ENCODE results near the gene PTPRD.

Gene PTPRD

GRCh38 chr9:10534850-10535249 is 78.0 kb downstream of the PTPRD start:
- no peak overlapping the region for H3K4me2 ChIP-seq (ENCODE audit: low read length)

GRCh38 chr9:10525972-10526371 is 86.8 kb downstream of the PTPRD start:
- Histone ChIP-seq H3K9me3 (ENCODE audit: control insufficient read depth, insufficient read depth, low read length) (no peaks in the 10 kb centered on the region), H3K79me2 (ENCODE audit: control insufficient read depth, low read length) (no peaks in the 10 kb centered on the region), H4K20me1 (ENCODE audit: control insufficient read depth, insufficient read depth, low read depth, low read length) (no peaks in the 10 kb centered on the region), H3K4me3 (ENCODE audit: low read length) (no peak overlapping the region), H3K27me3 (ENCODE audit: control insufficient read depth, low read length) (no peaks in the 10 kb centered on the region), H3K4me1 (ENCODE audit: control insufficient read depth, low read length) (no peaks in the 10 kb centered on the region), H3K4me2 (ENCODE audit: low read length) (no peak overlapping the region), H3K27ac (ENCODE audit: low read depth, low read length) (no peak overlapping the region), H3K36me3 (ENCODE audit: control insufficient read depth, low read length) (no peaks in the 10 kb centered on the region), H3F3A (ENCODE audit: control insufficient read depth, insufficient read depth) (no peaks in the 10 kb centered on the region), H3K9me2 (replicated peaks; ENCODE audit: control insufficient read depth, low read length) (no peaks in the 10 kb centered on the region)
- TF ChIP-seq CTCF (IDR thresholded peaks at IDR 0.05; ENCODE audit: low read depth, low read length, poor library complexity, severe bottlenecking) (no peak), EZH2phosphoT487 (IDR thresholded peaks at IDR 0.05; ENCODE audit: borderline replicate concordance, low read length) (no peak)

More at GRCh38 chr9:10534850-10535249, 78.0 kb downstream of the PTPRD start:
- Histone ChIP-seq H3K9me3 (ENCODE audit: control insufficient read depth, insufficient read depth, low read length) (no peaks in the 10 kb centered on the region), H3K4me1 (ENCODE audit: control insufficient read depth, low read length) (no peaks in the 10 kb centered on the region), H3K4me3 (ENCODE audit: low read length) (no peak overlapping the region), H3K9me2 (replicated peaks; ENCODE audit: control insufficient read depth, low read length) (no peaks in the 10 kb centered on the region), H3K36me3 (ENCODE audit: control insufficient read depth, low read length) (no peaks in the 10 kb centered on the region), H3K27me3 (ENCODE audit: control insufficient read depth, low read length) (no peaks in the 10 kb centered on the region), H3K27ac (ENCODE audit: low read depth, low read length) (no peak overlapping the region), H3K79me2 (ENCODE audit: control insufficient read depth, low read length) (no peaks in the 10 kb centered on the region), H4K20me1 (ENCODE audit: control insufficient read depth, insufficient read depth, low read depth, low read length) (no peaks in the 10 kb centered on the region), H3F3A (ENCODE audit: control insufficient read depth, insufficient read depth) (no peaks in the 10 kb centered on the region)
- no peak for TF ChIP-seq CTCF (IDR thresholded peaks at IDR 0.05; ENCODE audit: low read depth, low read length, poor library complexity, severe bottlenecking)
- TF ChIP-seq EZH2phosphoT487 (IDR thresholded peaks at IDR 0.05; ENCODE audit: borderline replicate concordance, low read length), result no peak

GRCh38 chr9:10523164-10523563 is 89.6 kb downstream of the PTPRD start:
- H3K27ac ChIP-seq (ENCODE audit: low read depth, low read length), result no peak overlapping the region
- H3K4me1 ChIP-seq (ENCODE audit: control insufficient read depth, low read length), result no peaks in the 10 kb centered on the region
- H3K36me3 ChIP-seq (ENCODE audit: control insufficient read depth, low read length), result no peaks in the 10 kb centered on the region
- no peaks in the 10 kb centered on the region for H3K27me3 ChIP-seq (ENCODE audit: control insufficient read depth, low read length)
- no peak overlapping the region for H3K4me2 ChIP-seq (ENCODE audit: low read length)
- H3K9me3 ChIP-seq (ENCODE audit: control insufficient read depth, insufficient read depth, low read length), result no peaks in the 10 kb centered on the region
- no peak for TF ChIP-seq EZH2phosphoT487 (IDR thresholded peaks at IDR 0.05; ENCODE audit: borderline replicate concordance, low read length)
- TF ChIP-seq CTCF (IDR thresholded peaks at IDR 0.05; ENCODE audit: low read depth, low read length, poor library complexity, severe bottlenecking), result no peak
- H3K79me2 ChIP-seq (ENCODE audit: control insufficient read depth, low read length), result no peaks in the 10 kb centered on the region
- no peak overlapping the region for H3K4me3 ChIP-seq (ENCODE audit: low read length)
- no peaks in the 10 kb centered on the region for H4K20me1 ChIP-seq (ENCODE audit: control insufficient read depth, insufficient read depth, low read depth, low read length)
- no peaks in the 10 kb centered on the region for H3K9me2 ChIP-seq (replicated peaks; ENCODE audit: control insufficient read depth, low read length)
- no peaks in the 10 kb centered on the region for H3F3A ChIP-seq (ENCODE audit: control insufficient read depth, insufficient read depth)

GRCh38 chr9:10512144-10512543 is 100.7 kb downstream of the PTPRD start:
- H3K4me3 ChIP-seq (ENCODE audit: low read length), result no peak overlapping the region
- no peak overlapping the region for H3K4me2 ChIP-seq (ENCODE audit: low read length)
- no peaks in the 10 kb centered on the region for H3F3A ChIP-seq (ENCODE audit: control insufficient read depth, insufficient read depth)
- no peaks in the 10 kb centered on the region for H3K9me3 ChIP-seq (ENCODE audit: control insufficient read depth, insufficient read depth, low read length)
- H3K9me2 ChIP-seq (replicated peaks; ENCODE audit: control insufficient read depth, low read length), result no peaks in the 10 kb centered on the region
- TF ChIP-seq EZH2phosphoT487 (IDR thresholded peaks at IDR 0.05; ENCODE audit: borderline replicate concordance, low read length) (no peak), CTCF (IDR thresholded peaks at IDR 0.05; ENCODE audit: low read depth, low read length, poor library complexity, severe bottlenecking) (no peak)
- no peaks in the 10 kb centered on the region for H4K20me1 ChIP-seq (ENCODE audit: control insufficient read depth, insufficient read depth, low read depth, low read length)
- H3K27ac ChIP-seq (ENCODE audit: low read depth, low read length), result no peak overlapping the region
- H3K36me3 ChIP-seq (ENCODE audit: control insufficient read depth, low read length), result no peaks in the 10 kb centered on the region
- no peaks in the 10 kb centered on the region for H3K79me2 ChIP-seq (ENCODE audit: control insufficient read depth, low read length)
- no peaks in the 10 kb centered on the region for H3K27me3 ChIP-seq (ENCODE audit: control insufficient read depth, low read length)
- no peaks in the 10 kb centered on the region for H3K4me1 ChIP-seq (ENCODE audit: control insufficient read depth, low read length)

All from DOHH2 (cell line).